K562 (cell line): ENCODE data around the gene DAD1. TPM values are rescaled to one million over a fixed set of nuclear protein-coding genes. Genes with fewer than 3 reads are reported as not detected.
"Not testable (repeated sequence)": the region's sequence is repeated elsewhere in the genome, so short reads cannot be mapped to it uniquely, and the experiment has no call there.

Experiments
- ATAC-seq: fragments of 200-7000 bp; cut with Tn5 transposase; 3 replicates; pipeline ENCODE4 v1.9.1; 2020; ENCODE audit warnings: moderate library complexity
- BruUV-seq: library from RNA; stranded (reverse); fragments of 400-500 nt; replicated peaks from 2 replicates; lab custom pipeline; 2021; lab: Mats Ljungman, UMichigan
- CTCF ChIA-PET: fragments of 300-600 bp; formaldehyde crosslinking; extraction: SDS; loops from one replicate; lab custom pipeline; 2021; ENCODE audit warnings: low intra/inter-chr PET ratio; lab: Yijun Ruan, JAX
- POLR2A ChIA-PET: fragments of 300-600, 350-650 bp; sonication (Branson Sonifier 250); formaldehyde crosslinking; extraction: SDS; loops from one replicate; lab custom pipeline; 2021; ENCODE audit warnings: antibody characterized with exemption, inconsistent platforms; lab: Yijun Ruan, JAX
- DNase-seq, 4 experiments: peaks; one replicate each; pipeline versions ENCODE4 v3.0.0 to v3.0.0-alpha.2; 2011 to 2018; ENCODE audit warnings: low spot score in 3 of 4, mixed read lengths in 3 of 4; ENCODE audit errors: extremely low read depth in 1 of 4
- FAIRE-seq: peaks from 2 replicates; lab custom pipeline; 2011; peaks lifted over from hg19 to GRCh38; lab: Jason Lieb, UNC
- H2AFZ ChIP-seq: 2 replicates; pipeline ENCODE4 v1.6.0; 2011; ENCODE audit warnings: low read depth, low read length, control low read depth, inconsistent platforms
- H3K27ac ChIP-seq: fragments of 200-600 bp; 3 replicates; pipeline ENCODE4 v1.8.0; 2011; ENCODE audit warnings: low read depth, mild to moderate bottlenecking, control low read depth, inconsistent platforms, low read length, moderate library complexity, mixed read lengths; ENCODE audit errors: extremely low read depth
- H3K27me3 ChIP-seq, 2 experiments: fragments of 300-600 bp in 1 of 2; 2 replicates in 1 of 2; 3 replicates in 1 of 2; pipeline versions ENCODE4 v1.6.0 to v1.8.0; 2011; ENCODE audit warnings: inconsistent platforms in 2 of 2, low read length in 2 of 2, mild to moderate bottlenecking in 1 of 2, mixed read lengths in 1 of 2, moderate library complexity in 1 of 2; ENCODE audit not compliant: control insufficient read depth in 2 of 2, insufficient read depth in 2 of 2
- H3K36me3 ChIP-seq: fragments of 300-600 bp; 3 replicates; pipeline ENCODE4 v1.8.0; 2011; ENCODE audit warnings: mild to moderate bottlenecking, low read length, inconsistent platforms; ENCODE audit not compliant: control insufficient read depth, insufficient read depth
- H3K4me1 ChIP-seq, 2 experiments: fragments of 200-600 bp in 1 of 2; replicated peaks in 1 of 2; 2 replicates in 1 of 2; 3 replicates in 1 of 2; pipeline versions ENCODE4 v1.5.1 to v1.8.0; 2011; ENCODE audit warnings: inconsistent platforms in 2 of 2, low read length in 2 of 2, mild to moderate bottlenecking in 1 of 2, mixed read lengths in 1 of 2, moderate library complexity in 1 of 2; ENCODE audit not compliant: control insufficient read depth in 2 of 2, insufficient read depth in 2 of 2
- H3K4me2 ChIP-seq: 2 replicates; pipeline ENCODE4 v1.6.1; 2011; ENCODE audit warnings: low read length, control low read depth, inconsistent platforms, mixed read lengths; ENCODE audit not compliant: insufficient read depth
- H3K4me3 ChIP-seq: fragments of 200-600 bp; sonication (generic), shearing (Covaris generic); 2 replicates; pipeline ENCODE4 v1.5.1; 2016; ENCODE audit warnings: control low read depth, inconsistent platforms
- H3K79me2 ChIP-seq: fragments of 200-600 bp; 3 replicates; pipeline ENCODE4 v1.8.0; 2011; ENCODE audit warnings: low read length, inconsistent platforms; ENCODE audit not compliant: control insufficient read depth, insufficient read depth
- H3K9ac ChIP-seq, 2 experiments: 2 replicates each; pipeline versions ENCODE4 v1.6.0 to v1.6.1; 2011; ENCODE audit warnings: low read depth in 2 of 2, low read length in 2 of 2, control low read depth in 1 of 2, inconsistent platforms in 1 of 2, mild to moderate bottlenecking in 1 of 2, mixed read lengths in 1 of 2; ENCODE audit not compliant: insufficient read depth in 1 of 2
- H3K9me1 ChIP-seq: one replicate; pipeline ENCODE4 v1.6.0; 2011; ENCODE audit warnings: inconsistent platforms, mild to moderate bottlenecking, low read length, moderate library complexity; ENCODE audit not compliant: control insufficient read depth, insufficient read depth
- H3K9me3 ChIP-seq: replicated peaks from 2 replicates; pipeline ENCODE4 v1.5.1; 2011; ENCODE audit warnings: low read depth, low read length, inconsistent platforms; ENCODE audit not compliant: control insufficient read depth, insufficient read depth
- H4K20me1 ChIP-seq: replicated peaks from 2 replicates; pipeline ENCODE4 v1.6.1; 2011; ENCODE audit warnings: low read length, inconsistent platforms, mixed read lengths; ENCODE audit not compliant: control insufficient read depth, insufficient read depth
- BCOR ChIP-seq: fragments of 450-650 bp; IDR thresholded peaks from 2 replicates; pipeline ENCODE4 v1.6.1; 2016
- KDM1A ChIP-seq, 2 experiments: fragments of 450-650 bp; IDR thresholded peaks; 2 replicates each; pipeline ENCODE4 v1.6.1; 2016; ENCODE audit warnings: mild to moderate bottlenecking in 2 of 2
- RBM25 ChIP-seq: fragments of 200-400 bp; formaldehyde crosslinking; IDR thresholded peaks from 2 replicates; pipeline ENCODE4 v1.6.1; 2018; ENCODE audit warnings: low read length, low read depth, moderate library complexity; ENCODE audit not compliant: severe bottlenecking
- TFE3 ChIP-seq: fragments of 450-650 bp; formaldehyde crosslinking; IDR thresholded peaks from 2 replicates; pipeline ENCODE4 v1.4.0; 2020; ENCODE audit warnings: mild to moderate bottlenecking, mixed read lengths
- ZNF133 ChIP-seq: fragments of 250-450 bp; sonication (Bioruptor Pico); IDR thresholded peaks from 2 replicates; pipeline ENCODE4 v1.4.0; 2020; ENCODE audit warnings: mild to moderate bottlenecking
- ZNF146 ChIP-seq: IDR thresholded peaks from one replicate; pipeline ENCODE4 v1.6.1; 2018; ENCODE audit warnings: missing compliant biosample characterization; ENCODE audit not compliant: unreplicated experiment
- WGBS: fragments of 100-300 bp; shearing (Covaris generic); methylation state at CpG from one replicate; pipeline ENCODE4 v1.1.6; 2016; ENCODE audit warnings: low coverage, mixed read lengths; ENCODE audit not compliant: insufficient coverage; ENCODE audit errors: missing lambda C conversion rate; 5-methylcytosine and 5-hydroxymethylcytosine counted together
- in situ Hi-C: fragments of 300-500 bp; cut with MboI; formaldehyde crosslinking; loops from 4 replicates; pipeline ENCODE4 v1.15.0; 2018; ENCODE audit warnings: inconsistent platforms, mixed read lengths
- intact Hi-C: fragments of 100-400 bp; cut with micrococcal nuclease; formaldehyde crosslinking; loops from 2 replicates; pipeline ENCODE4 v1.14.2; 2022
- polyA plus RNA-seq, 8 experiments: library from polyadenylated mRNA; depleted of rRNA in 4 of 8; stranded (reverse) in 5 of 8; unstranded in 3 of 8; fragments of >200 nt; fragmentation: Nextera tagmentation in 2 of 8; fragmentation: Illumina TruSeq in 1 of 8; extraction: Ambion mirVana in 2 of 8; extraction: Trizol in 1 of 8; gene quantifications; 2 replicates each; pipeline versions ENCODE4 v1.2.1 to v1.2.3, GENCODE V29; 2011 to 2014; ENCODE audit warnings: inconsistent platforms in 1 of 8, missing spikeins in 1 of 8
- total RNA-seq, 7 experiments: library from RNA; depleted of rRNA in 6 of 7; stranded (reverse); fragments of >200 nt in 6 of 7; fragmentation: Illumina TruSeq in 2 of 7; extraction: Trizol in 2 of 7; gene quantifications; 2 replicates each; pipeline versions ENCODE4 v1.2.1 to v1.2.3, GENCODE V29; 2011 to 2021; ENCODE audit warnings: low replicate concordance in 1 of 7

DAD1 gene
- total and polyA plus RNA-seq, 9 of the 15 experiments (the other 6 are each of a cell fraction or from before 2014, with no cell fraction given), result 104 to 617 (median 222) TPM

- Histone ChIP-seq H3K4me2 (no peak overlapping the region), H3K9me1 (no peaks in the 10 kb centered on the region), H3K9ac (no peak overlapping the region), H3K27ac (no peak overlapping the region), H3K4me1 (peaks cover 0 to 10% of the 10 kb centered on the region in 2 experiments; a peak in 3 of 5 replicates), H3K4me3 (no peak overlapping the region), H3K27me3 (no peaks in the 10 kb centered on the region), H4K20me1 (no peaks in the 10 kb centered on the region), H2AFZ (no peak overlapping the region), H3K79me2 (no peaks in the 10 kb centered on the region), H3K9me3 (no peaks in the 10 kb centered on the region), H3K36me3 (no peaks in the 10 kb centered on the region)
- ChIA-PET CTCF (no interaction called here), POLR2A (no interaction called here)
- no TSS peak for BruUV-seq
- peak; percentile 15; the same call in 1 of the 2 replicates for TF ChIP-seq TFE3
- no peak for TF ChIP-seq ZNF133 (CRISPR knock-in tag)
- ATAC-seq, result no peak
- no peak for DNase-seq
- FAIRE-seq, result no peak
- WGBS, result 34% methylated on average over 2 of the region's 2 CpGs
- in situ Hi-C loops (no loop called here), intact Hi-C loops (no loop called here)
Measured at GRCh38 chr14:22622255-22622654, 33.2 kb upstream of the DAD1 start.

- POLR2A ChIA-PET, BruUV-seq, H3K9me3 ChIP-seq, H3K36me3 ChIP-seq, FAIRE-seq, H3K9ac ChIP-seq, DNase-seq, in situ Hi-C loops, H3K27ac ChIP-seq: not testable (repeated sequence)
- TF ChIP-seq KDM1A (IDR thresholded peaks at IDR 0.05), result 0 out of 4 replicates have a peak, but pooled peaks of 1 of the 2 experiments have one; percentile 8
- peak; percentile 97 for TF ChIP-seq ZNF146 (CRISPR knock-in tag)
- peak; percentile 53 for TF ChIP-seq RBM25
- peak; percentile 76; the same call in 1 of the 2 replicates for TF ChIP-seq BCOR
- TF ChIP-seq, all 486 proteins: peak for 4; not testable (repeated sequence) for 482
- CTCF ChIA-PET, intact Hi-C loops, H3K9me1 ChIP-seq, H4K20me1 ChIP-seq, H3K4me2 ChIP-seq, H3K4me1 ChIP-seq, H3K79me2 ChIP-seq, H2AFZ ChIP-seq, ATAC-seq, H3K27me3 ChIP-seq, H3K4me3 ChIP-seq: not testable (repeated sequence)
- 8% methylated on average over 2 of the region's 2 CpGs for WGBS
Measured at GRCh38 chr14:22615765-22616164, 26.7 kb upstream of the DAD1 start.
